ENCODE measurements around the gene COMT. TPM values are rescaled to one million over a fixed set of nuclear protein-coding genes. Genes with fewer than 3 reads are reported as not detected.
A peak's percentile ranks its signal among the peaks of the same experiment; 100 is the strongest.

Gene COMT
- total and polyA plus RNA-seq, 9 of the 15 experiments (the other 6 are each of a cell fraction or from before 2014, with no cell fraction given): 12.5 to 351 (median 155) TPM

DNA sequence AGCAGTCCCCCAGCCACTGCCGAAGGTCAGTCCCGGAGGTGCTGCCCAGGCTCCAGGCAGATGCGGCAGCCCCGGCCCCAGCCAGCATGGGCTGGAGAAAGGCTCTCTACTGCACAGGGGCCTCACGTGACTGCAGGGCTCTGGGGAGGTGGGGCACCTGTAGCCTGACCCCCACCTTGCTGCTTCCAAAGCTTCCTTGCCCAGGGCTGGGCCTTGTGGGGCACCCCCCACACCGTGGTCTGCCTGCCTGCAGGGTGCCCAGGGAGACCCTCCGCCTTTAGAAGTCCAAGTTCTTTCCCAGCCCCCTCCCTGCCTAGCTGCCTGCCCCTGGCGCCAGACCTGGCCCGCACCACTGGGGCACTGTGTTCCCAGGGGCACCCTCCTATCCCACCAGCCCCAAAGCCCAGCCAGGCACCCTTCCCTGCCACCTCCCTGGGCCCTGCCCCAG, 28.5 kb downstream of the COMT start (continued):
- no peak for TF ChIP-seq FOXP4 (CRISPR knock-in tag; IDR thresholded peaks at IDR 0.05; ENCODE audit: borderline replicate concordance)
- TF ChIP-seq ZEB2 (IDR thresholded peaks at IDR 0.05): no peak
- no peak for TF ChIP-seq CHD7 (IDR thresholded peaks at IDR 0.05; ENCODE audit: low read depth, low read length)
- TF ChIP-seq POLR2A (conservative IDR thresholded peaks at IDR 0.05): peak; percentile 10; the same call in 1 of the 2 replicates
- no peak for TF ChIP-seq ELF4 (CRISPR knock-in tag; IDR thresholded peaks at IDR 0.05)
- TF ChIP-seq NR1H2 (CRISPR knock-in tag; IDR thresholded peaks at IDR 0.05): no peak
- TF ChIP-seq, protein P1, sequence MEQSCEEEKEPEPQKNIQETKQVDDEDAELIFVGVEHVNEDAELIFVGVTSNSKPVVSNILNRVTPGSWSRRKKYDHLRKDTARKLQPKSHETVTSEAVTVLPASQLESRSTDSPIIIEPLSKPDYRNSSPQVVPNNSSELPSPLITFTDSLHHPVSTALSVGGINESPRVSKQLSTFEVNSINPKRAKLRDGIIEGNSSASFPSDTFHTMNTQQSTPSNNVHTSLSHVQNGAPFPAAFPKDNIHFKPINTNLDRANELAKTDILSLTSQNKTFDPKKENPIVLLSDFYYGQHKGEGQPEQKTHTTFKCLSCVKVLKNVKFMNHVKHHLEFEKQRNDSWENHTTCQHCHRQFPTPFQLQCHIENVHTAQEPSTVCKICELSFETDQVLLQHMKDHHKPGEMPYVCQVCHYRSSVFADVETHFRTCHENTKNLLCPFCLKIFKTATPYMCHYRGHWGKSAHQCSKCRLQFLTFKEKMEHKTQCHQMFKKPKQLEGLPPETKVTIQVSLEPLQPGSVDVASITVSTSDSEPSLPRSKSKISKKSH (CRISPR knock-in tag; IDR thresholded peaks at IDR 0.05): 0 out of 2 replicates have a peak, but pooled peaks have one; percentile 4
- peak; percentile 25; the same call in 1 of the 2 replicates for TF ChIP-seq ATF1 (CRISPR knock-in tag; IDR thresholded peaks at IDR 0.05)
- TF ChIP-seq ATF1 (tag; IDR thresholded peaks at IDR 0.05): no peak
- TF ChIP-seq XRCC5 (IDR thresholded peaks at IDR 0.05; ENCODE audit: low read depth, low read length): no peak
- no peak for TF ChIP-seq POLR2B (IDR thresholded peaks at IDR 0.05; ENCODE audit: low read depth, partially characterized antibody)
- TF ChIP-seq PRMT5 (CRISPR knock-in tag; IDR thresholded peaks at IDR 0.05): peak; percentile 78; the same call in 1 of the 2 replicates
- TF ChIP-seq MTA2 (IDR thresholded peaks at IDR 0.05; ENCODE audit: low read depth): no peak
- TF ChIP-seq ZBTB7A (IDR thresholded peaks at IDR 0.05; ENCODE audit: borderline replicate concordance, control insufficient read depth, low read depth, low read length): no peak
- no peak for TF ChIP-seq U2AF1 (optimal IDR thresholded peaks at IDR 0.05; ENCODE audit: low read depth, low read length)
- no peak for TF ChIP-seq ZKSCAN3 (CRISPR knock-in tag; IDR thresholded peaks at IDR 0.05)
